ENCODE data around the gene TMED1. TPM values are rescaled to one million over a fixed set of nuclear protein-coding genes. Genes with fewer than 3 reads are reported as not detected.

The TMED1 gene
- total and polyA plus RNA-seq, 9 of the 15 experiments (the other 6 are each of a cell fraction or from before 2014, with no cell fraction given) = 0.86 to 30.2 (median 23.5) TPM

DNA sequence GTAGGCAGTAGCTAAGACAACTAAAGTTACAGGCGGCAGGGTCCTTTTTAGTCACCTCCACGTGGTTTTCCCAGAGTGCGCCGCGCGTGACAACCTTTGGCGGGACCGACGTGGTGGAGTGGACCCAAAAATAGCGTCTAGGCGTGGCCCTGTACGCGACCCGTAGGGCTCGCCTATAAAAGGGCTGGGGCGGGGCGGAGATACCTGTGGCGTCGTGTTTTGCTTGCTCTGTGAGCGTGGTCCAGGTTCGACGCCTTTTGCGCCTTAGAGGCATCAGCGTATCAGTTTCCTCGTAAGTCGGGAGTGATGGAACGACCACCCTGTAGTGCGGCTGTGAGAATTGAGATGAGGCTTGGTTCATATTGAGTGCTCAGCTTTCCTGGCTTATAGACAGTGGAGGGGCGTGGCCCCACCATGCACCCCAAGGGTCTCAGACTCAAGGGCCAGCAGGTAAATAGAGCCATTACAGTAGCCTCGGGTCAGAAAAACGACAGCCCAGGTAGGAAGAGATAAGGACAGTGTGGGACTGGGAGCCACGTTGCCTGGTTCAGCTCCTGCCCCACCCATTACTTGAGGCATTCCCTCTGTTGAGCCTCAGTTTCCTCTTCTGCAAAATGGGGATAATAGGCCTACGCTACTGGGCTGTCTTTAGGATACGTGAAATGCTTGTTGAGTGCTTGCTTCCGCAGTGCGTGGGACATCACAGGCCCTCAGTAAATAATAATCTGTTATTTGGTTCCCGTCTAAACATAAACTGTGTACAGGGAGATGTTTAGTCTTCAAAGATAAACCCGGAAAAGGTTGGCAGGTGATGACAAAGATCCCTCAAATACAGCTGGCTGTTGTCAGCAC lies 693 bp upstream of the TMED1 start (continued):
- peak; percentile 77 to 94; a peak in 2 of 4 replicates for TF ChIP-seq SRF (CRISPR knock-in tag; IDR thresholded peaks at IDR 0.05)
- TF ChIP-seq MCM2 (IDR thresholded peaks at IDR 0.05; ENCODE audit: low read depth) = no peak
- TF ChIP-seq TAF1 (IDR thresholded peaks at IDR 0.05; ENCODE audit: control insufficient read depth, extremely low read depth, insufficient read depth, low read length, severe bottlenecking) = peak; percentile 23
- TF ChIP-seq, protein P1, sequence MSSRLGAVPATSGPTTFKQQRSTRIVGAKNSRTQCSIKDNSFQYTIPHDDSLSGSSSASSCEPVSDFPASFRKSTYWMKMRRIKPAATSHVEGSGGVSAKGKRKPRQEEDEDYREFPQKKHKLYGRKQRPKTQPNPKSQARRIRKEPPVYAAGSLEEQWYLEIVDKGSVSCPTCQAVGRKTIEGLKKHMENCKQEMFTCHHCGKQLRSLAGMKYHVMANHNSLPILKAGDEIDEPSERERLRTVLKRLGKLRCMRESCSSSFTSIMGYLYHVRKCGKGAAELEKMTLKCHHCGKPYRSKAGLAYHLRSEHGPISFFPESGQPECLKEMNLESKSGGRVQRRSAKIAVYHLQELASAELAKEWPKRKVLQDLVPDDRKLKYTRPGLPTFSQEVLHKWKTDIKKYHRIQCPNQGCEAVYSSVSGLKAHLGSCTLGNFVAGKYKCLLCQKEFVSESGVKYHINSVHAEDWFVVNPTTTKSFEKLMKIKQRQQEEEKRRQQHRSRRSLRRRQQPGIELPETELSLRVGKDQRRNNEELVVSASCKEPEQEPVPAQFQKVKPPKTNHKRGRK (tag; IDR thresholded peaks at IDR 0.05) = 0 out of 2 replicates have a peak, but pooled peaks have one; percentile 21
- TF ChIP-seq ADNP (tag; IDR thresholded peaks at IDR 0.05) = peak; percentile 98
- no peak; the same call in 1 of the 2 replicates for TF ChIP-seq POLR2H (tag; IDR thresholded peaks at IDR 0.05; ENCODE audit: low read depth)
- TF ChIP-seq, protein P2, sequence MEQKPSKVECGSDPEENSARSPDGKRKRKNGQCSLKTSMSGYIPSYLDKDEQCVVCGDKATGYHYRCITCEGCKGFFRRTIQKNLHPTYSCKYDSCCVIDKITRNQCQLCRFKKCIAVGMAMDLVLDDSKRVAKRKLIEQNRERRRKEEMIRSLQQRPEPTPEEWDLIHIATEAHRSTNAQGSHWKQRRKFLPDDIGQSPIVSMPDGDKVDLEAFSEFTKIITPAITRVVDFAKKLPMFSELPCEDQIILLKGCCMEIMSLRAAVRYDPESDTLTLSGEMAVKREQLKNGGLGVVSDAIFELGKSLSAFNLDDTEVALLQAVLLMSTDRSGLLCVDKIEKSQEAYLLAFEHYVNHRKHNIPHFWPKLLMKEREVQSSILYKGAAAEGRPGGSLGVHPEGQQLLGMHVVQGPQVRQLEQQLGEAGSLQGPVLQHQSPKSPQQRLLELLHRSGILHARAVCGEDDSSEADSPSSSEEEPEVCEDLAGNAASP (IDR thresholded peaks at IDR 0.05) = no peak
- peak; percentile 97 for TF ChIP-seq ZNF584 (CRISPR knock-in tag; IDR thresholded peaks at IDR 0.05; ENCODE audit: low read depth)
- no peak; the same call in 1 of the 2 replicates for TF ChIP-seq FOXM1 (IDR thresholded peaks at IDR 0.05; ENCODE audit: low read depth)
- peak; percentile 93 for TF ChIP-seq FOXM1 (CRISPR knock-in tag; IDR thresholded peaks at IDR 0.05; ENCODE audit: low read depth)
- TF ChIP-seq, protein P3, sequence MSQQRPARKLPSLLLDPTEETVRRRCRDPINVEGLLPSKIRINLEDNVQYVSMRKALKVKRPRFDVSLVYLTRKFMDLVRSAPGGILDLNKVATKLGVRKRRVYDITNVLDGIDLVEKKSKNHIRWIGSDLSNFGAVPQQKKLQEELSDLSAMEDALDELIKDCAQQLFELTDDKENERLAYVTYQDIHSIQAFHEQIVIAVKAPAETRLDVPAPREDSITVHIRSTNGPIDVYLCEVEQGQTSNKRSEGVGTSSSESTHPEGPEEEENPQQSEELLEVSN (IDR thresholded peaks at IDR 0.05; ENCODE audit: borderline replicate concordance in 1 of 2, extremely low read depth in 1 of 2, insufficient read depth in 1 of 2, insufficient read length in 1 of 2, low read depth in 1 of 2, low read length in 1 of 2, poor library complexity in 1 of 2, severe bottlenecking in 1 of 2) = peak; percentile 100
- TF ChIP-seq, protein P4, sequence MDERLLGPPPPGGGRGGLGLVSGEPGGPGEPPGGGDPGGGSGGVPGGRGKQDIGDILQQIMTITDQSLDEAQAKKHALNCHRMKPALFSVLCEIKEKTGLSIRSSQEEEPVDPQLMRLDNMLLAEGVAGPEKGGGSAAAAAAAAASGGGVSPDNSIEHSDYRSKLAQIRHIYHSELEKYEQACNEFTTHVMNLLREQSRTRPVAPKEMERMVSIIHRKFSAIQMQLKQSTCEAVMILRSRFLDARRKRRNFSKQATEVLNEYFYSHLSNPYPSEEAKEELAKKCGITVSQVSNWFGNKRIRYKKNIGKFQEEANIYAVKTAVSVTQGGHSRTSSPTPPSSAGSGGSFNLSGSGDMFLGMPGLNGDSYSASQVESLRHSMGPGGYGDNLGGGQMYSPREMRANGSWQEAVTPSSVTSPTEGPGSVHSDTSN (CRISPR knock-in tag; IDR thresholded peaks at IDR 0.05; ENCODE audit: low read depth) = no peak
- TF ChIP-seq, protein P4 (tag; conservative IDR thresholded peaks at IDR 0.05; ENCODE audit: low read depth) = no peak
- no peak for TF ChIP-seq KLF10 (CRISPR knock-in tag; IDR thresholded peaks at IDR 0.05)
- no peak; the same call in 1 of the 2 replicates for TF ChIP-seq STAT5A (IDR thresholded peaks at IDR 0.05; ENCODE audit: borderline replicate concordance, low read length)
- TF ChIP-seq SIN3B (IDR thresholded peaks at IDR 0.05; ENCODE audit: low read depth) = no peak

Data from K562 (cell line).